Activated T-helper 17 cell treated with anti-CD3 and anti-CD28 coated beads, Interleukin-2, amount 50 U/mL, for 72 hours (primary cell): Measurements from ENCODE around the gene MAPKAPK3. TPM values are rescaled to one million over a fixed set of nuclear protein-coding genes. Genes with fewer than 3 reads are reported as not detected.

Experiments
- ATAC-seq: fragments of 150-1000 bp; cut with Tn5 transposase; replicated peaks from 2 replicates; pipeline ENCODE4 v1.10.0; 2021; ENCODE audit warnings: mild to moderate bottlenecking, moderate library complexity
- H3K27ac Mint-ChIP-seq: one replicate; pipeline ENCODE4 v1.8.0; 2022; ENCODE audit warnings: mixed read lengths
- H3K27me3 Mint-ChIP-seq: one replicate; pipeline ENCODE4 v1.8.0; 2022; ENCODE audit warnings: mixed read lengths
- H3K36me3 Mint-ChIP-seq: one replicate; pipeline ENCODE4 v1.8.0; 2022; ENCODE audit warnings: low read depth, mild to moderate bottlenecking, mixed read lengths
- H3K4me1 Mint-ChIP-seq: one replicate; pipeline ENCODE4 v1.8.0; 2022; ENCODE audit warnings: mixed read lengths
- H3K4me3 Mint-ChIP-seq: one replicate; pipeline ENCODE4 v1.8.0; 2022; ENCODE audit warnings: mild to moderate bottlenecking, mixed read lengths
- H3K9me3 Mint-ChIP-seq: one replicate; pipeline ENCODE4 v1.8.0; 2022; ENCODE audit warnings: mixed read lengths
- total RNA-seq, 2 donors: library from RNA; stranded (reverse); gene quantifications; one replicate each; pipeline ENCODE4 v1.2.3, GENCODE V29; 2022

MAPKAPK3 gene
- total RNA-seq, 2 donors from 2014 or later, result 99.8 to 131 TPM

- no peaks in the 10 kb centered on the region for H3K27me3 Mint-ChIP-seq
- H3K4me3 Mint-ChIP-seq, result no peak overlapping the region
- H3K9me3 Mint-ChIP-seq, result no peaks in the 10 kb centered on the region
- H3K4me1 Mint-ChIP-seq, result peaks cover 19% of the 10 kb centered on the region
- ATAC-seq, result peak; percentile 94
- peaks cover 92% of the 10 kb centered on the region for H3K36me3 Mint-ChIP-seq
- H3K27ac Mint-ChIP-seq, result peak overlapping the region; percentile 56
Measured at GRCh38 chr3:50642382-50642781, 25.4 kb downstream of the MAPKAPK3 start.

DNA sequence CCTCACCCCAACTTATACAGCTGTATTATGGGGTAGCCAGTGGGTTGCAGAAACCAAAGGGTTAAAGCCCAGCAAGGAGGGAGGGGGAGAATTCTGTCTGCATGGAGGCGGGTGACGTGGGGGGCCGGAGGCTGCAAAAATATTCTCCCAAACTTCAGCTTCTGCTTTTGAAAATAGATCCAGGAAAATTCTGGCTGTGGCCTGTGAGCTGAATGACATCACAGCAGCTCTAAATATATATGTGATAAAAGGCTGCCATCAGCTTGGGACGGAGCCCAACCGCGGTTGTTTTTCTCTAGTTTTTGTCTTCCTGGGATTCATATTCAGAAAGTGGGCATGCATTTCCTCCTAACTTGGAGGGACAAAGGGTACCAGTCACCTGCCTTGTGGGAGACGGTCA is 27.6 kb downstream of the MAPKAPK3 start:
- no peaks in the 10 kb centered on the region for H3K9me3 Mint-ChIP-seq
- H3K4me3 Mint-ChIP-seq, result no peak overlapping the region
- peaks cover 9% of the 10 kb centered on the region for H3K4me1 Mint-ChIP-seq
- no peak for ATAC-seq
- peaks cover 92% of the 10 kb centered on the region for H3K36me3 Mint-ChIP-seq
- H3K27ac Mint-ChIP-seq, result no peak overlapping the region
- H3K27me3 Mint-ChIP-seq, result no peaks in the 10 kb centered on the region

DNA sequence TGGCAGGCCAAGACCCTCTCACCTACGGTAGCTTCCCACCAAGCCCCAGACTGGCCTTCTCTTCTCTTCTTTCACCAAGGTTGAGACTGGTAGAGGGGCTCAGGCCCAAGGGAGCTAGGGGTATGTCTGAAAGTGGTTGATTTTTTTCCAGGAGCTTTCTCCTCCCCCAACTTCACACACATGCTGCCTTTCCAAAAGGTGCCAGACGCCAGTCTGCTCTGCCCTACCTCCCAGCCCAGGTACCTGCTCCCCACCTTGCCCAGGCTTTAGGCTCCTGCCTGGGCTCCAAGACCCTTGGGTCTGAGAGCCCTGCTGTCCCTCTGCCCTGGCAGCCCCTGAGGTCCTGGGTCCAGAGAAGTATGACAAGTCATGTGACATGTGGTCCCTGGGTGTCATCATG is 28.4 kb downstream of the MAPKAPK3 start:
- peak overlapping the region; percentile 36 for H3K27ac Mint-ChIP-seq
- ATAC-seq, result no peak
- H3K9me3 Mint-ChIP-seq, result no peaks in the 10 kb centered on the region
- H3K36me3 Mint-ChIP-seq, result peaks cover 86% of the 10 kb centered on the region
- no peak overlapping the region for H3K4me3 Mint-ChIP-seq
- H3K4me1 Mint-ChIP-seq, result peaks cover 9% of the 10 kb centered on the region
- H3K27me3 Mint-ChIP-seq, result no peaks in the 10 kb centered on the region

- H3K36me3 Mint-ChIP-seq, result peaks cover 56% of the 10 kb centered on the region
- no peak overlapping the region for H3K4me3 Mint-ChIP-seq
- no peaks in the 10 kb centered on the region for H3K9me3 Mint-ChIP-seq
- H3K27ac Mint-ChIP-seq, result no peak overlapping the region
- no peaks in the 10 kb centered on the region for H3K27me3 Mint-ChIP-seq
- no peak for ATAC-seq
- no peaks in the 10 kb centered on the region for H3K4me1 Mint-ChIP-seq
Measured at GRCh38 chr3:50648313-50648712, 31.4 kb downstream of the MAPKAPK3 start.

GRCh38 chr3:50648944-50649343 is 32.0 kb downstream of the MAPKAPK3 start:
- H3K9me3 Mint-ChIP-seq, result no peaks in the 10 kb centered on the region
- peaks cover 50% of the 10 kb centered on the region for H3K36me3 Mint-ChIP-seq
- H3K27me3 Mint-ChIP-seq, result no peaks in the 10 kb centered on the region
- ATAC-seq, result no peak
- peak overlapping the region; percentile 70 for H3K27ac Mint-ChIP-seq
- H3K4me3 Mint-ChIP-seq, result no peak overlapping the region
- H3K4me1 Mint-ChIP-seq, result no peaks in the 10 kb centered on the region

GRCh38 chr3:50649451-50649931 is 32.5 kb downstream of the MAPKAPK3 start:
- Mint-ChIP-seq H3K4me3 (no peak overlapping the region), H3K27ac (peak overlapping the region; percentile 70), H3K4me1 (peaks cover 1% of the 10 kb centered on the region), H3K9me3 (no peaks in the 10 kb centered on the region), H3K36me3 (peaks cover 45% of the 10 kb centered on the region), H3K27me3 (no peaks in the 10 kb centered on the region)
- ATAC-seq, result no peak

DNA sequence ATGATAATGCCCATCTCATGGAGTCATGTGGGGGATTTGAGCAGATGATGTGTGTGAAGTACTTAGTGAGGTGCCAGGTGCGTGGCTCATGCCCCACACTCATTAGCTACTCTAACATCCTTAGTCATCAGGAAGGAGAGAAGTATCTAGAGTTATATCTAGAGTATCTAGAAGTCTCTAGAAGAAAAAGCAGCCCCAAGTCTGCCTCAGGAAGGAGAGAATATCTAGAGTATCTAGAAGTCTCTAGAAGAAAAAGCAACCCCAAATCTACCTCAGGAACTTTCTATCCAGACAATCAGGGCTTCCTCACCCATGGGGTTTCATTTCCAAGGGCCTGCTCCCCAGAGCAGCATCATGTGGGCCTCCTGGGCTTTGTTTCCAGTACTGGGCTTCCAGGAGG is 33.1 kb downstream of the MAPKAPK3 start:
- no peaks in the 10 kb centered on the region for H3K27me3 Mint-ChIP-seq
- H3K27ac Mint-ChIP-seq, result peak overlapping the region; percentile 70
- H3K9me3 Mint-ChIP-seq, result no peaks in the 10 kb centered on the region
- peaks cover 6% of the 10 kb centered on the region for H3K4me1 Mint-ChIP-seq
- H3K36me3 Mint-ChIP-seq, result peaks cover 39% of the 10 kb centered on the region
- H3K4me3 Mint-ChIP-seq, result no peak overlapping the region
- ATAC-seq, result peak; percentile 22

DNA sequence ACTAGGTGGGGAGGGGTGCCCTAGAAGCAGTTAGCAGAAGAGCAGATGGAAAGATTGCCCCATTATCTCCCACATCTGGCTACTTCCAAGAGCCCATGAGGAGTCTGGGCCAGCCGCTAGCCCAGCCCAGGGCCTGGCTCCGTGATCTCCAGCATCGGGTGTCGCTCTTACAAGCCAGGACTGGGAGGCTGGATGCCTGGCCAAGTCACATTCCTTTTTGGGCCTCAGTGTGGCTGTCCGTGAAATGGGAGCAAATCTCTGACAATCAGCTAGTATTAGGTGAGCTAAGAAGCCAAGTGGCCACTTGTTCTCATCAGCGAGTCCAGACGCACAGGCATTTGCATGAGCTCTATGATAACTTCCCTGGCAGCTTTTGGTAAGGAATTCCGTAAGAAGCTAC is 34.5 kb downstream of the MAPKAPK3 start:
- no peak for ATAC-seq
- Mint-ChIP-seq H3K27me3 (no peaks in the 10 kb centered on the region), H3K4me3 (no peak overlapping the region), H3K4me1 (peaks cover 12% of the 10 kb centered on the region), H3K9me3 (no peaks in the 10 kb centered on the region), H3K36me3 (peaks cover 26% of the 10 kb centered on the region), H3K27ac (peak overlapping the region; percentile 22)

- no peak for ATAC-seq
- H3K9me3 Mint-ChIP-seq, result no peaks in the 10 kb centered on the region
- H3K27ac Mint-ChIP-seq, result peak overlapping the region; percentile 26
- H3K4me1 Mint-ChIP-seq, result peaks cover 12% of the 10 kb centered on the region
- no peak overlapping the region for H3K4me3 Mint-ChIP-seq
- no peaks in the 10 kb centered on the region for H3K27me3 Mint-ChIP-seq
- H3K36me3 Mint-ChIP-seq, result peaks cover 20% of the 10 kb centered on the region
Measured at GRCh38 chr3:50651920-50652529, 35.1 kb downstream of the MAPKAPK3 start.

GRCh38 chr3:50652709-50653108 is 35.8 kb downstream of the MAPKAPK3 start:
- Mint-ChIP-seq H3K4me1 (peaks cover 12% of the 10 kb centered on the region), H3K36me3 (peaks cover 14% of the 10 kb centered on the region), H3K9me3 (no peaks in the 10 kb centered on the region), H3K27ac (peak overlapping the region; percentile 94), H3K4me3 (no peak overlapping the region), H3K27me3 (no peaks in the 10 kb centered on the region)
- peak; percentile 50 for ATAC-seq

DNA sequence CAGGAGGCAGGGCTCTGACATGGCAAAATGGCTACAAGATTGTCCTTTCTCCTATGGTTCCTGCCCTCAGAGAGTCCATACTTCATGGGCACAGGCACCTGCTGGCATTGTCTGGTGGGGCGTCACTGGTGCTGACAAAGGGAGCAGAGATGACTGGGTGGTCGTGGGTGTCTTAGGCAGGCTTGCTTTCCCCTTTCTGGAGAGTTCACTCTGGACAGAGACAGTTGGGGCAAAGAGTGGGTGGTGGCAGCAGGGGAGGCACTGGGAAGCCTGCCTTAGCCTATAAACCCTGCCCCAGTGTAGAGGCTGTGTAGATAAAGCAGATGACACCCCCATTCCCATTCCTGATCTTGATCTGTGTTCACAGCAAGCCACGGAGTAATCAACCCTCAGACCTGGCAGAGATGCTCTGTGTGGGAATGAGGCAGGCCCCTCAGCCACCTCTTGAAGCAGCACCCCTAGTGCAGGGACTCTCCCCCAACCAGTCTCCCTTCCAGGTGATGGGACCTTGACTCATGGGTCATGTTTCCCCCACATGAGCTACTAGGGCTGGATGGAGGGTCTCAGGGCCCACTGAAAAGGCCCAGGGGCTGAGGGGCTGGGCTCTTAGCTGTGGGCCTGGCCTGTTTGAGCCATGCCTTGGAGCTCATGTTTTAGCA is 37.1 kb downstream of the MAPKAPK3 start:
- Mint-ChIP-seq H3K4me1 (peaks cover 12% of the 10 kb centered on the region), H3K27ac (peak overlapping the region; percentile 94), H3K4me3 (no peak overlapping the region), H3K36me3 (peaks cover 4% of the 10 kb centered on the region), H3K9me3 (no peaks in the 10 kb centered on the region), H3K27me3 (no peaks in the 10 kb centered on the region)
- ATAC-seq, result no peak

- Mint-ChIP-seq H3K27ac (peak overlapping the region; percentile 94), H3K4me1 (peaks cover 12% of the 10 kb centered on the region), H3K9me3 (no peaks in the 10 kb centered on the region), H3K27me3 (no peaks in the 10 kb centered on the region), H3K4me3 (peak overlapping the region; percentile 63), H3K36me3 (no peaks in the 10 kb centered on the region)
- ATAC-seq, result peak; percentile 90
Measured at GRCh38 chr3:50655009-50655830, 38.3 kb downstream of the MAPKAPK3 start.

DNA sequence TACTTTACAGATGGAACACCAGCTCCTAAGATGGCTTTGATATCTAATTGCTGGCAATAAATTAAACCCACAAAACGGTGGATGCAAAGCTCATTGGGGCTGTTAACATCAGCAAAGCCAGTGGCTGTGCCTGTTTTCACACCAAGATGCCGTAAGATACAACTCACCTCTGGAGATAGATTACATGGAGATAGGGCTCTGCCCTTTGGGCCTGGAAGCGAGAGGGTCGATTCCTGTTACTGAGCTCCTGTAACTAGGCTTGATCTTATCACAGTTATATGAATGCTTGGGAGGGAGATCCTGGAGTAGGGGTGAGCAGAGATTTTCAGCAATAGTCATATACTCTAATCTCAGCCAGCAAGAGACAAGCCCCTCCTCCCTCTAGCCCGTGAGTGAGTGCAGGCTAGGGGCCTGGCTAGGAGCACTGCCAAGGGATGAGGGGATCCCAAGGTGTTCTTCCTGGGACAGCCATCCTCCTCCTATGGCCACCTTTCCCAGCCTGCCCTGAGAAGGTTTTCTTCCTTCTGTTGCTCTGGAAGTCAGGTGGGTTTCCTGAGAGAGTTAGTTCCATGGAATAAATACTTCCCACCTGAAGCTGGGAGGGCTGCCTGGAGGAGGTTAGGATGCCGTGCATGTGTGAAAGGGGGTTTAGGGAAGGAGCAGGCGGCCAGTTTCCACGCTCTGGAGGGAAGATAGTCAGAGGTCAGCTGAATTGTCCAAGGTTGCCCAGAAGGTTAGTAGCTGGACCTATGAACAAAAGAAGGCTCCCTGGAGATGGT is 39.7 kb downstream of the MAPKAPK3 start:
- H3K4me3 Mint-ChIP-seq, result no peak overlapping the region
- no peaks in the 10 kb centered on the region for H3K27me3 Mint-ChIP-seq
- peak overlapping the region; percentile 94 for H3K27ac Mint-ChIP-seq
- H3K36me3 Mint-ChIP-seq, result no peaks in the 10 kb centered on the region
- no peaks in the 10 kb centered on the region for H3K9me3 Mint-ChIP-seq
- H3K4me1 Mint-ChIP-seq, result peaks cover 12% of the 10 kb centered on the region
- ATAC-seq, result no peak

- Mint-ChIP-seq H3K9me3 (no peaks in the 10 kb centered on the region), H3K4me3 (no peak overlapping the region), H3K27ac (peak overlapping the region; percentile 10), H3K36me3 (no peaks in the 10 kb centered on the region), H3K27me3 (no peaks in the 10 kb centered on the region), H3K4me1 (peaks cover 12% of the 10 kb centered on the region)
- no peak for ATAC-seq
Measured at GRCh38 chr3:50657407-50657806, 40.5 kb downstream of the MAPKAPK3 start.
